AG08395 (cell line): Measurements from ENCODE around the gene G6PD.
"Not testable (repeated sequence)": the region's sequence is repeated elsewhere in the genome, so short reads cannot be mapped to it uniquely, and the experiment has no call there.

Experiments used
- DNase-seq: peaks from one replicate; pipeline ENCODE4 v3.0.0; 2012; ENCODE audit warnings: mixed read lengths, low spot score

The G6PD gene

GRCh38 chrX:154546354-154547244 lies at the start of gene G6PD:
TSS of gene G6PD (minus strand) at chrX:154546846. CDS start at chrX:154546155, 691 bp downstream.
- DNase-seq: peak; percentile 89

GRCh38 chrX:154595559-154596249 lies 49.1 kb upstream of the G6PD start:
- DNase-seq: no peak

GRCh38 chrX:154594491-154594890 lies 47.8 kb upstream of the G6PD start:
- no peak for DNase-seq

GRCh38 chrX:154593201-154593600 lies 46.6 kb upstream of the G6PD start:
- DNase-seq: no peak

- DNase-seq: no peak
Observed at GRCh38 chrX:154592505-154592904, 45.9 kb upstream of the G6PD start.

GRCh38 chrX:154590415-154590814 lies 43.8 kb upstream of the G6PD start:
- not testable (repeated sequence) for DNase-seq

- DNase-seq: not testable (repeated sequence)
Observed at GRCh38 chrX:154584585-154585183, 38.0 kb upstream of the G6PD start, which contains the start of gene CTAG1A. TSS of gene CTAG1A (plus strand) at chrX:154585133. CDS start at chrX:154585207, 74 bp downstream.

- not testable (repeated sequence) for DNase-seq
Observed at GRCh38 chrX:154582994-154583393, 36.3 kb upstream of the G6PD start.

- DNase-seq: not testable (repeated sequence)
Observed at GRCh38 chrX:154575076-154575475, 28.4 kb upstream of the G6PD start.

GRCh38 chrX:154573061-154573460 lies 26.4 kb upstream of the G6PD start:
- not testable (repeated sequence) for DNase-seq

GRCh38 chrX:154570361-154570760 lies 23.7 kb upstream of the G6PD start:
- not testable (repeated sequence) for DNase-seq

- not testable (repeated sequence) for DNase-seq
Observed at GRCh38 chrX:154562295-154562694, 15.6 kb upstream of the G6PD start.

- not testable (repeated sequence) for DNase-seq
Observed at GRCh38 chrX:154560326-154560725, 13.7 kb upstream of the G6PD start.

- DNase-seq: not testable (repeated sequence)
Observed at GRCh38 chrX:154558896-154559295, 12.2 kb upstream of the G6PD start.

GRCh38 chrX:154558060-154558690 lies 11.5 kb upstream of the G6PD start:
- DNase-seq: not testable (repeated sequence)

- DNase-seq: not testable (repeated sequence)
Observed at GRCh38 chrX:154552112-154552806, 5.6 kb upstream of the G6PD start.

- no peak for DNase-seq
Observed at GRCh38 chrX:154549766-154550165, 3.1 kb upstream of the G6PD start.

GRCh38 chrX:154548028-154548316 lies 1.3 kb upstream of the G6PD start:
- no peak for DNase-seq

GRCh38 chrX:154547245-154548027 lies 790 bp upstream of the G6PD start, which contains the start of gene IKBKG:
TSS of gene IKBKG (plus strand) at chrX:154547620. CDS start at chrX:154552003, 4,383 bp downstream.
- DNase-seq: peak; percentile 90

- no peak for DNase-seq
Observed at GRCh38 chrX:154545673-154546274, 872 bp downstream of the G6PD start.
